HEK293 (cell line): Measurements from ENCODE around the gene NINJ1.

Source experiments
- CTCF ChIA-PET: fragments of 350-600 bp; formaldehyde crosslinking; extraction: SDS; loops from one replicate; lab custom pipeline; 2021; ENCODE audit warnings: antibody characterized with exemption; lab: Yijun Ruan, JAX
- POLR2A ChIA-PET: fragments of 300-600 bp; formaldehyde crosslinking; extraction: SDS; loops from one replicate; lab custom pipeline; 2020; ENCODE audit warnings: antibody characterized with exemption, inconsistent platforms; lab: Yijun Ruan, JAX
- H3K27ac ChIP-seq: fragments of 200-500 bp; sonication (Bioruptor generic); 2 replicates; pipeline ENCODE4 v1.5.1; 2014; ENCODE audit warnings: low read depth, low read length, control low read depth, inconsistent platforms; ENCODE audit errors: extremely low read depth
- H3K36me3 ChIP-seq, 2 experiments: fragments of 200-500 bp in 1 of 2; sonication (Bioruptor generic) in 1 of 2; 1 replicate in 1 of 2; 2 replicates in 1 of 2; pipeline ENCODE4 v1.5.1; 2014 to 2017; ENCODE audit warnings: inconsistent platforms in 2 of 2, low read length in 2 of 2; ENCODE audit not compliant: control insufficient read depth in 2 of 2, insufficient read depth in 1 of 2
- H3K4me1 ChIP-seq: fragments of 200-500 bp; sonication (Bioruptor generic); 2 replicates; pipeline ENCODE4 v1.5.1; 2014; ENCODE audit warnings: mild to moderate bottlenecking, low read length, inconsistent platforms; ENCODE audit not compliant: control insufficient read depth, insufficient read depth
- H3K4me3 ChIP-seq: 2 replicates; pipeline ENCODE4 v1.5.1; 2011; ENCODE audit warnings: low read depth, mild to moderate bottlenecking, control low read depth, low read length, moderate library complexity
- H3K9me3 ChIP-seq: fragments of 200-500 bp; sonication (Bioruptor generic); 2 replicates; pipeline ENCODE4 v1.5.1; 2014; ENCODE audit warnings: low read depth, low read length, inconsistent platforms; ENCODE audit not compliant: control insufficient read depth, insufficient read depth
- CTCF ChIP-seq: fragments of 450-650 bp; formaldehyde crosslinking; IDR thresholded peaks from 2 replicates; pipeline ENCODE4 v1.5.1; 2016; ENCODE audit warnings: missing biosample characterization, missing genetic modification characterization
- EGR2 ChIP-seq: fragments of 450-650 bp; formaldehyde crosslinking; IDR thresholded peaks from 2 replicates; pipeline ENCODE4 v1.5.1; 2016; ENCODE audit warnings: low read depth, missing biosample characterization, missing genetic modification characterization
- KLF7 ChIP-seq: fragments of 450-650 bp; formaldehyde crosslinking; IDR thresholded peaks from 2 replicates; pipeline ENCODE4 v1.5.1; 2016; ENCODE audit warnings: missing biosample characterization, missing genetic modification characterization, borderline replicate concordance
- PRDM4 ChIP-seq: fragments of 450-650 bp; formaldehyde crosslinking; IDR thresholded peaks from 2 replicates; pipeline ENCODE4 v1.5.1; 2017; ENCODE audit warnings: missing biosample characterization, missing genetic modification characterization
- ZNF114 ChIP-seq: fragments of 450-650 bp; formaldehyde crosslinking; IDR thresholded peaks from 2 replicates; pipeline ENCODE4 v1.5.0; 2017; ENCODE audit warnings: missing biosample characterization, missing genetic modification characterization
- ZNF169 ChIP-seq: fragments of 450-650 bp; formaldehyde crosslinking; IDR thresholded peaks from 2 replicates; pipeline ENCODE4 v1.5.1; 2016; ENCODE audit warnings: missing biosample characterization, missing genetic modification characterization
- ZNF2 ChIP-seq: fragments of 450-650 bp; formaldehyde crosslinking; IDR thresholded peaks from 2 replicates; pipeline ENCODE4 v1.5.1; 2016; ENCODE audit warnings: missing biosample characterization, missing genetic modification characterization
- ZNF292 ChIP-seq: fragments of 450-650 bp; formaldehyde crosslinking; IDR thresholded peaks from 2 replicates; pipeline ENCODE4 v1.5.1; 2016; ENCODE audit warnings: low read depth, missing biosample characterization, missing genetic modification characterization, borderline replicate concordance
- ZNF311 ChIP-seq: fragments of 450-650 bp; formaldehyde crosslinking; IDR thresholded peaks from 2 replicates; pipeline ENCODE4 v1.5.1; 2017; ENCODE audit warnings: missing biosample characterization, missing genetic modification characterization, borderline replicate concordance
- ZNF341 ChIP-seq: fragments of 450-650 bp; formaldehyde crosslinking; IDR thresholded peaks from 2 replicates; pipeline ENCODE4; 2016; ENCODE audit warnings: low read depth, missing biosample characterization, missing genetic modification characterization
- ZNF366 ChIP-seq: fragments of 450-650 bp; formaldehyde crosslinking; conservative IDR thresholded peaks from 2 replicates; pipeline ENCODE4 v1.5.1; 2016; ENCODE audit warnings: missing biosample characterization, missing genetic modification characterization
- ZNF394 ChIP-seq: fragments of 450-650 bp; formaldehyde crosslinking; IDR thresholded peaks from 2 replicates; pipeline ENCODE4 v1.5.1; 2016; ENCODE audit warnings: missing biosample characterization, missing genetic modification characterization, mild to moderate bottlenecking, moderate library complexity, borderline replicate concordance
- ZNF596 ChIP-seq: fragments of 450-650 bp; IDR thresholded peaks from 2 replicates; pipeline ENCODE4 v1.5.0; 2018; ENCODE audit warnings: missing biosample characterization, mild to moderate bottlenecking, missing genetic modification characterization, moderate library complexity
- ZNF629 ChIP-seq: fragments of 450-650 bp; formaldehyde crosslinking; IDR thresholded peaks from 2 replicates; pipeline ENCODE4 v1.5.1; 2017; ENCODE audit warnings: missing biosample characterization, missing genetic modification characterization
- ZNF654 ChIP-seq: fragments of 450-650 bp; formaldehyde crosslinking; IDR thresholded peaks from 2 replicates; pipeline ENCODE4 v1.5.1; 2016; ENCODE audit warnings: low read depth, missing biosample characterization, missing genetic modification characterization

NINJ1 gene

GRCh38 chr9:93155716-93156474 lies 21.8 kb upstream of the NINJ1 start:
- Histone ChIP-seq H3K4me3 (no peak overlapping the region), H3K9me3 (no peaks in the 10 kb centered on the region), H3K4me1 (no peaks in the 10 kb centered on the region), H3K27ac (no peak overlapping the region), H3K36me3 (no peaks in the 10 kb centered on the region)
- CTCF ChIA-PET, result interaction anchor here (0.6 to 2.0 kb wide), 5 partner anchors 23 to 156 kb away, joined by 3 to 16 read pairs (median 3); no protein-coding TSS in a partner anchor
- POLR2A ChIA-PET, result interaction anchor here (1.1 kb wide), 1 partner anchor 22 kb away, joined by 4 read pairs; the partner anchor contains the start of gene NINJ1
- no peak for TF ChIP-seq KLF7
- no peak for TF ChIP-seq ZNF114 (tag by site-specific recombination)
- TF ChIP-seq ZNF292 (tag by site-specific recombination), result no peak
- TF ChIP-seq ZNF596 (tag by site-specific recombination), result no peak
- no peak for TF ChIP-seq ZNF169
- no peak for TF ChIP-seq ZNF311 (tag by site-specific recombination)
- TF ChIP-seq ZNF366, result no peak
- TF ChIP-seq ZNF394 (tag by site-specific recombination), result no peak
- no peak for TF ChIP-seq EGR2

- CTCF ChIA-PET, result interaction anchor here (0.5 to 3.5 kb wide), 47 partner anchors 8 to 848 kb away, joined by 3 to 30 read pairs (median 4); partner anchors contain the start of genes CARD19 and NINJ1
- no peaks in the 10 kb centered on the region for H3K4me1 ChIP-seq
- TF ChIP-seq ZNF2 (tag by site-specific recombination) (0 out of 2 replicates have a peak, but pooled peaks have one; percentile 40), ZNF654 (tag by site-specific recombination) (peak; percentile 38), CTCF (tag by site-specific recombination) (peak; percentile 36; the same call in 1 of the 2 replicates), ZNF169 (no peak), ZNF341 (peak; percentile 37)
- POLR2A ChIA-PET, result interaction anchor here (0.6 to 0.7 kb wide), 2 partner anchors 9 to 94 kb away, joined by 3 to 4 read pairs; no protein-coding TSS in a partner anchor
- no peak overlapping the region for H3K4me3 ChIP-seq
- no peaks in the 10 kb centered on the region for H3K9me3 ChIP-seq
- no peaks in the 10 kb centered on the region for H3K36me3 ChIP-seq
- H3K27ac ChIP-seq, result no peak overlapping the region
These were observed 20.3 kb upstream of the NINJ1 start for GRCh38 chr9:93154293-93154903.

- ChIA-PET POLR2A (no interaction called here), CTCF (interaction anchor here (0.6 to 1.8 kb wide), 4 partner anchors 32 to 156 kb away, joined by 3 to 4 read pairs (median 4); no protein-coding TSS in a partner anchor)
These were observed 17.2 kb upstream of the NINJ1 start for GRCh38 chr9:93151097-93151784.

More at GRCh38 chr9:93151097-93151784, 17.2 kb upstream of the NINJ1 start:
- H3K9me3 ChIP-seq, result no peaks in the 10 kb centered on the region
- no peaks in the 10 kb centered on the region for H3K36me3 ChIP-seq
- H3K4me1 ChIP-seq, result no peaks in the 10 kb centered on the region
- H3K27ac ChIP-seq, result no peak overlapping the region
- TF ChIP-seq PRDM4 (tag by site-specific recombination) (no peak), ZNF629 (no peak)
- no peak overlapping the region for H3K4me3 ChIP-seq
